Measurements from ENCODE around the gene CRYGN. TPM values are rescaled to one million over a fixed set of nuclear protein-coding genes. Genes with fewer than 3 reads are reported as not detected.

Gene CRYGN
- total and polyA plus RNA-seq, 2 donors from 2014 or later: 0.22 TPM; not detected in 1

- no peak for TF ChIP-seq CTCF (IDR thresholded peaks at IDR 0.05; ENCODE audit: borderline replicate concordance, extremely low read depth, insufficient read depth)
- DNase-seq: peak in 1 of 5 donors; percentile 59
- Histone ChIP-seq H3K9ac (ENCODE audit: low read length in 3 of 3) (no peak overlapping the region), H3K36me3 (ENCODE audit: control insufficient read depth in 2 of 3, insufficient read depth in 3 of 3, low read length in 3 of 3) (no peaks in the 10 kb centered on the region), H3K4me1 (ENCODE audit: control insufficient read depth in 2 of 3, insufficient read depth in 2 of 3, low read depth in 1 of 3, low read length in 3 of 3) (no peaks in the 10 kb centered on the region), H3K4me3 (ENCODE audit: low read length in 3 of 3) (no peak overlapping the region), H3K27me3 (ENCODE audit: control insufficient read depth, insufficient read depth, low read length) (no peaks in the 10 kb centered on the region), H3K27ac (ENCODE audit: low read depth in 2 of 2, low read length in 2 of 2) (no peak overlapping the region), H3K9me3 (ENCODE audit: control insufficient read depth in 2 of 3, insufficient read depth in 1 of 3, low read length in 3 of 3) (no peaks in the 10 kb centered on the region)
- intact Hi-C loops (cut with DNase I): no loop called here
- no peak for FAIRE-seq
These were observed 49.2 kb downstream of the CRYGN start for GRCh38 chr7:151390598-151391357.

GRCh38 chr7:151389768-151390597 lies 50.0 kb downstream of the CRYGN start:
- Histone ChIP-seq H3K4me3 (ENCODE audit: low read length in 3 of 3) (no peak overlapping the region), H3K27me3 (ENCODE audit: control insufficient read depth, insufficient read depth, low read length) (no peaks in the 10 kb centered on the region), H3K36me3 (ENCODE audit: control insufficient read depth in 2 of 3, insufficient read depth in 3 of 3, low read length in 3 of 3) (no peaks in the 10 kb centered on the region), H3K27ac (ENCODE audit: low read depth in 2 of 2, low read length in 2 of 2) (no peak overlapping the region), H3K4me1 (ENCODE audit: control insufficient read depth in 2 of 3, insufficient read depth in 2 of 3, low read depth in 1 of 3, low read length in 3 of 3) (no peaks in the 10 kb centered on the region), H3K9ac (ENCODE audit: low read length in 3 of 3) (no peak overlapping the region), H3K9me3 (ENCODE audit: control insufficient read depth in 2 of 3, insufficient read depth in 1 of 3, low read length in 3 of 3) (no peaks in the 10 kb centered on the region)
- DNase-seq (peak in 1 of 5 donors; percentile 45), FAIRE-seq (no peak)
- intact Hi-C loops (cut with DNase I): no loop called here
- TF ChIP-seq CTCF (IDR thresholded peaks at IDR 0.05; ENCODE audit: borderline replicate concordance, extremely low read depth, insufficient read depth): no peak

- Histone ChIP-seq H3K27ac (ENCODE audit: low read depth in 2 of 2, low read length in 2 of 2) (no peak overlapping the region), H3K4me1 (ENCODE audit: control insufficient read depth in 2 of 3, insufficient read depth in 2 of 3, low read depth in 1 of 3, low read length in 3 of 3) (no peaks in the 10 kb centered on the region), H3K36me3 (ENCODE audit: control insufficient read depth in 2 of 3, insufficient read depth in 3 of 3, low read length in 3 of 3) (no peaks in the 10 kb centered on the region), H3K27me3 (ENCODE audit: control insufficient read depth, insufficient read depth, low read length) (no peaks in the 10 kb centered on the region), H3K4me3 (ENCODE audit: low read length in 3 of 3) (no peak overlapping the region), H3K9ac (ENCODE audit: low read length in 3 of 3) (no peak overlapping the region), H3K9me3 (ENCODE audit: control insufficient read depth in 2 of 3, insufficient read depth in 1 of 3, low read length in 3 of 3) (no peaks in the 10 kb centered on the region)
- intact Hi-C loops (cut with DNase I): no loop called here
- no peak for TF ChIP-seq CTCF (IDR thresholded peaks at IDR 0.05; ENCODE audit: borderline replicate concordance, extremely low read depth, insufficient read depth)
- DNase-seq (peak in 1 of 5 donors; percentile 31), FAIRE-seq (no peak)
These were observed 50.7 kb downstream of the CRYGN start for GRCh38 chr7:151389096-151389767.
